A172 (cell line): Measurements from ENCODE around the gene KANK4. TPM values are rescaled to one million over a fixed set of nuclear protein-coding genes. Genes with fewer than 3 reads are reported as not detected.

ENCODE experiments used
- DNase-seq: peaks from one replicate; pipeline ENCODE4 v3.0.0-alpha.2; 2015; ENCODE audit warnings: low spot score
- total RNA-seq: library from RNA; depleted of rRNA; stranded (reverse); fragments of >200 nt; shearing (Covaris generic); gene quantifications from 2 replicates; pipeline ENCODE4 v1.2.3, GENCODE V29; 2014; rRNA removed

The KANK4 gene
- total RNA-seq, 1 experiment from 2014 or later: 0.09 TPM

GRCh38 chr1:62208087-62208486 is 111.1 kb downstream of the KANK4 start:
- DNase-seq: no peak

- no peak for DNase-seq
Measured at GRCh38 chr1:62207187-62207586, 112.0 kb downstream of the KANK4 start.

DNA sequence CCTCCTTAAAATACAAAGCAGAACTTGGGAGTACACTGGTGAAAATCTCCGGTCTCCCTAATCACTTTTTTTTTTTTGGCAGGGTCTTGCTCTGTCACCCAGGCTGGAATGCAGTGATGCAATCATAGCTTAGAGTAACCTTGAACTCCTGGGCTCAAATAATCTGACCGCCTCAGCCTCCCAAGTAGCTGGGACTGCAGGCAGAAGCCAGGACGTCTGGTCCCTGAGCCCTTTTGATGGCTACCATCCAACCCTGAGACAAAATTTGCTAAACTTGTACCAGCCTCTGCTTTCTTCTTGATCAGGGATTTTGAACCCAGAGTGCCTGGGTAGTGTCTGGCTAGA is 120.5 kb downstream of the KANK4 start:
- peak; percentile 6 for DNase-seq

DNA sequence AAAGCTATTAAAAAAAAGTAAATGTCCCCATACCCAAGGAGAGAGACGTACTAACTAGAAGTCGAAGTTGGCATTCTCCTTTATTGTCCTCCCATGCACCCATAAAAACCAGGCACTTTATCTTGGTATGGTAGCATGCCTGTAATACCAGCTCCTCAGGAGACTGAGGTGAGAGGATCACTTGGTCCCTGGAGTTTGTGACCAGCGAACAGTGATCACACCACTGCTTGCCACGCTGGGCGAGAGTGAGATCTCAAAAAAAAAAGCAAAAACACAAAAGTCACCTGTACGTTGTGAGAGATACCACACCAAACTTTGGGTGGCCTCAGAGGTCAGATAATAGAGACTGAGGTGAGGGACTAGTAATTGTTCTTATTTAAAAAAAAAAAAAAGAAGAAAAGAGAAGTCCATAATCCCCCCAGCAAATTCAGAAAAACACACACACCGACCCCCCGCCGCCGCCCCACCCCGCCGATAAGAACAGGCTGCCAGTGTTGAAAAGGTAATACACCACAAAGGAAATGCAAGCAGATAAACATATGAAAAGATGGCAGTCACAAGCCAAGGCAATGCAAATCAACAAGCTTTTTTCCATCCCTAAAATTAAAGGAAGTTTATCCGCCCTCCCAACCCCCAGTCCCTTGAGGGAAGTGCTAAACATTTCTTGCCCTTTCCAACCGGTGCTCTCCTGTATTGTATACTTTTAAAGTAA is 121.0 kb downstream of the KANK4 start:
- no peak for DNase-seq

DNA sequence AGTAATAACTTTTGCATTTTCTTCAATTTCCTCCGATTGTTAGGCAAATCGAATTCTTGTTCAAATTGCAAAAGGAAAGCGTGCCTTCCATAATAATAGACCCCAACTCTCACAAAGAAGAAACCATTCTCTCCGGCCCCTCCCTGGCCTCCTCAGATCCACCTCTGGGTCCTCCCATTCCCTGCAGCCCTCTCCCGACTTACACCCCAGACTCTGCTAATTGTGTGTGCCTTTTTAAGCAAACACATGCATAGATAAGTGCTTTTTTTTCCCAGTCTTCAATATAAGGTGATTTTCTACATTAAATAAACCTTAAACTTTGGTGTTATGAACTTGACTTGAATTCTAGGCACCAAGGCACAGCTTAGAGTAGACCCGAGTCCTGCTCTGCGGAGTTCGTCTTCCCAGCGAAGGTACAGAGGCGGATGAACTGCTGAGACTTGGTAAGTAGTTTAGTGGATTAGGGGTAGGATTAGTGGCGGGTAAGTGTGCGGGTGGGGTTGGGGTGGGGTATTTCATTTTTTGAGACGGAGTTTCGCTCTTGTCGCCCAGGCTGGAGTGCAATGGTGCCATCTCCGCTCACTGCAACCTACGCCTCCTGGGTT is 123.0 kb downstream of the KANK4 start:
- DNase-seq: no peak

DNA sequence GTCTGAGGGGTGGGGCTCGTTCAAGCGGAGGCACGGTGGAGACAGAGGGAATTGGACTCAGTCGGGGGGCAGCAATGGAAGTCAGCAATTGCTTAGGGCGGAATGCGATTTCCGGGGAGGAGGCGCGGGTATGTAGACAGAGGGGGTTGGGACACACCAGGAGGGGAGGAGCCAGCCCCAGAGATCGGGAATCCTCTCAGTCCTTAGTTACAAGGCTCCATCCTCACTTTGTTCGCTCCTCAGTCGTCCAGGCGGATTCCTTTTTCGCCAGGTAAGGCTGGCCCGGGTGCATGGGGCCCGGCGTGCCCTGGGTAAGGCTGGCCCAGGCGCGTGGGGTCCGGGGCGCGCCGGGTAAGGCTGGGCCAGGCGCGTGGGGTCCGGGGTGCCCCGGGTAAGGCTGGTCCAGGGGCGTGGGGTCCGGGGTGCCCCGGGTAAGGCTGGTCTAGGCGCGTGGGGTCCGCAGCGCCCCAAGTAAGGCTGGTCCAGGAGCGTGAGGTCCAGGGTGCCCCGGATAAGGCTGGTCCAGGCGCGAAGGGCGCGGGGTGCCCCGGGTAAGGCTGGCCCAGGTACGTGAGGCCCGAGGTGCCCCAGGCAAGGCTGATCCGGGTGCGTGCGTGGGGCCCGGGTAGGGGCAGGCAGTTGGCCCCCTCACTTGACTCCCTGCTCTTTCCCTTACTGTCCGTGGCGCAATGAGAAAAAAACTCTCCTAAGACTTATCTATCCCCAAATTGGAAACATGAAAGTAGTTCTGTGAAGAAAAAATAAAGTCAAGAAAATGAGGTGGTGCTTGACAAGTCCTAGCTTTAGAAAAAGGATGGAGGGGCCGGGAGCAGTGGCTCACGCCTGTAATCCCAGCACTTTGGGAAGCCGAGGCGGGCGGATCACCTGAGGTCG is 124.3 kb downstream of the KANK4 start, which contains the start of gene L1TD1:
L1TD1 (plus strand) TSS at position 199 of the 894 bp plus-strand sequence. CDS start 11,780 bp downstream, outside the sequence.
- DNase-seq: no peak

GRCh38 chr1:62188111-62188510 is 131.1 kb downstream of the KANK4 start:
- no peak for DNase-seq

GRCh38 chr1:62187548-62187947 is 131.7 kb downstream of the KANK4 start:
- no peak for DNase-seq

Other genes starting within 250 kb of the KANK4 start
- not detected in 2 replicates for gene L1TD1, start 124.6 kb downstream of the KANK4 start, total RNA-seq
- gene USP1, start 117.6 kb upstream of the KANK4 start, total RNA-seq: 70.8 and 81.9 TPM in 2 replicates